C4-2B (cell line): Measurements from ENCODE around the gene EPHB4.

Experiments
- CTCF ChIP-seq: fragments of 450-650 bp; conservative IDR thresholded peaks from 2 replicates; pipeline ENCODE4 v1.5.1; 2017; ENCODE audit warnings: mild to moderate bottlenecking
- ZFX ChIP-seq: fragments of 450-650 bp; IDR thresholded peaks from 2 replicates; pipeline ENCODE4 v1.6.1; 2017

- TF ChIP-seq CTCF (no peak), ZFX (no peak)
Measured at GRCh38 chr7:100818825-100819224, 8.5 kb downstream of the EPHB4 start.
